Suprapubic skin (tissue), 4 donors: ENCODE data around the gene NRCAM.

ENCODE experiments used
- POLR2A ChIP-seq, 2 donors: fragments of 450-650 bp; IDR thresholded peaks; one replicate each; pipeline ENCODE4 v1.6.1; 2017; ENCODE audit warnings: antibody characterized with exemption in 2 of 2, mild to moderate bottlenecking in 2 of 2, moderate library complexity in 2 of 2
- POLR2AphosphoS5 ChIP-seq, 3 donors: sonication (generic); formaldehyde crosslinking; IDR thresholded peaks; one replicate each; pipeline ENCODE4 v1.6.1; 2017; ENCODE audit warnings: antibody characterized with exemption in 3 of 3

DNA sequence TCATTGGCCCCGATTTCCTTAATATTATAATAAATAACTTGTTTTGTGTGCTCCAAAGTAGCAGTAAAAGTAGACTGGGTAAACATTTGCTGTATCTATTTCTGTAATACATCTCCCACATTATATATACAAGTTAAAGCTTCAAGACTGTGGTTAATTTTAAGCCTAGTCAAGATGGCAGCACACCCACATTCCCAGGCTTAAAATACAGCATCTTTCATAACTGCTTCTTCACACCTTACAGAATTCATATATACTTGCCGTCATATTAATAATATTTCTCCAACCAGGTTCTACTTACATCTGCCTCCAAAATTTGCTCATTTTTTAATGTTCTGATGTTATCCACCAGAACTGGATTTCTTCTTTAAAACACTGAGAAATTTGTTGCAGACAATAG, 85.6 kb downstream of the NRCAM start:
- TF ChIP-seq POLR2AphosphoS5 (IDR thresholded peaks at IDR 0.05) (no peak), POLR2A (IDR thresholded peaks at IDR 0.05) (no peak)
